Neural cell (in vitro differentiated cells): ENCODE data around the gene IPO13. TPM values are rescaled to one million over a fixed set of nuclear protein-coding genes. Genes with fewer than 3 reads are reported as not detected.

Experiments used
- H2AFZ ChIP-seq: fragments of 200-600, 300-800 bp; sonication (generic), shearing (Covaris generic); 2 replicates; pipeline ENCODE4 v1.6.0; 2014; ENCODE audit warnings: low read depth, mild to moderate bottlenecking, antibody characterized with exemption, low read length, moderate library complexity
- H3F3A ChIP-seq: fragments of 200-600 bp; shearing (Covaris generic); 2 replicates; pipeline ENCODE4 v1.6.1; 2016; ENCODE audit warnings: mild to moderate bottlenecking, moderate library complexity, mixed read lengths, antibody characterized with exemption, low read length; ENCODE audit not compliant: insufficient read depth, poor library complexity, severe bottlenecking
- H3K27ac ChIP-seq: fragments of 200-600, 300-800 bp; sonication (generic), shearing (Covaris generic); 2 replicates; pipeline ENCODE4 v1.5.1; 2014; ENCODE audit warnings: mild to moderate bottlenecking, low read length, moderate library complexity
- H3K27me3 ChIP-seq: fragments of 300-800, 200-600 bp; sonication (generic), shearing (Covaris generic); 2 replicates; pipeline ENCODE4 v1.6.0; 2014; ENCODE audit warnings: mild to moderate bottlenecking, low read depth, low read length, moderate library complexity; ENCODE audit not compliant: insufficient read depth
- H3K36me3 ChIP-seq: fragments of 300-800, 200-600 bp; sonication (generic), shearing (Covaris generic); 2 replicates; pipeline ENCODE4 v1.5.1; 2014; ENCODE audit warnings: mild to moderate bottlenecking, antibody characterized with exemption, low read length, moderate library complexity; ENCODE audit not compliant: insufficient read depth
- H3K4me2 ChIP-seq: fragments of 300-800, 200-600 bp; sonication (generic), shearing (Covaris generic); 2 replicates; pipeline ENCODE4 v1.6.0; 2014; ENCODE audit warnings: mild to moderate bottlenecking, low read length
- H3K4me3 ChIP-seq: fragments of 300-800, 200-600 bp; sonication (generic), shearing (Covaris generic); 2 replicates; pipeline ENCODE4 v1.5.1; 2014; ENCODE audit warnings: mild to moderate bottlenecking, low read length, moderate library complexity
- H3K79me2 ChIP-seq: fragments of 200-600 bp; shearing (Covaris generic); replicated peaks from 2 replicates; pipeline ENCODE4 v1.6.0; 2014; ENCODE audit warnings: mild to moderate bottlenecking, low read length, moderate library complexity; ENCODE audit not compliant: insufficient read depth
- H3K9ac ChIP-seq: fragments of 300-800, 200-600 bp; sonication (generic), shearing (Covaris generic); 2 replicates; pipeline ENCODE4 v1.6.1; 2016; ENCODE audit warnings: mild to moderate bottlenecking, low read length, mixed read lengths
- H3K9me2 ChIP-seq: fragments of 200-600 bp; shearing (Covaris generic); 2 replicates; pipeline ENCODE4 v1.6.1; 2016; ENCODE audit warnings: mild to moderate bottlenecking, low read length, mixed read lengths; ENCODE audit not compliant: insufficient read depth
- H3K9me3 ChIP-seq: fragments of 200-600, 300-800 bp; sonication (generic), shearing (Covaris generic); 2 replicates; pipeline ENCODE4 v1.6.1; 2016; ENCODE audit warnings: mild to moderate bottlenecking, mixed run types, low read length, moderate library complexity, mixed read lengths
- H4K20me1 ChIP-seq: fragments of 200-600 bp; shearing (Covaris generic); 2 replicates; pipeline ENCODE4 v1.6.1; 2016; ENCODE audit warnings: mild to moderate bottlenecking, mixed run types; ENCODE audit not compliant: insufficient read depth
- EP300 ChIP-seq: fragments of 450-650 bp; conservative IDR thresholded peaks from 2 replicates; pipeline ENCODE4 v1.6.1; 2014; ENCODE audit warnings: antibody characterized with exemption, mild to moderate bottlenecking, moderate library complexity; ENCODE audit not compliant: poor library complexity, severe bottlenecking
- EZH2 ChIP-seq: fragments of 200-600, 300-800 bp; shearing (Covaris generic), sonication (generic); IDR thresholded peaks from 2 replicates; pipeline ENCODE4 v1.6.1; 2014; ENCODE audit warnings: antibody characterized with exemption, low read length, borderline replicate concordance, mild to moderate bottlenecking; ENCODE audit not compliant: insufficient read depth, poor library complexity, severe bottlenecking
- MXI1 ChIP-seq: fragments of 450-650 bp; conservative IDR thresholded peaks from 2 replicates; pipeline ENCODE4 v1.6.1; 2014; ENCODE audit warnings: antibody characterized with exemption, mild to moderate bottlenecking; ENCODE audit not compliant: poor library complexity, severe bottlenecking
- POLR2AphosphoS5 ChIP-seq: IDR thresholded peaks from 2 replicates; pipeline ENCODE4 v1.6.1; 2012
- RAD21 ChIP-seq: fragments of 450-650 bp; conservative IDR thresholded peaks from 2 replicates; pipeline ENCODE4 v1.6.1; 2014; ENCODE audit warnings: antibody characterized with exemption, mild to moderate bottlenecking, moderate library complexity
- SMC3 ChIP-seq: fragments of 450-650 bp; conservative IDR thresholded peaks from 2 replicates; pipeline ENCODE4 v1.6.1; 2014; ENCODE audit warnings: antibody characterized with exemption, mild to moderate bottlenecking, moderate library complexity; ENCODE audit not compliant: poor library complexity
- TAF1 ChIP-seq: IDR thresholded peaks from 2 replicates; pipeline ENCODE4 v1.6.1; 2012; ENCODE audit warnings: low read depth
- polyA plus RNA-seq: library from polyadenylated mRNA; depleted of rRNA; stranded (reverse); fragments of >200 nt; gene quantifications from 2 replicates; pipeline ENCODE4 v1.2.3, GENCODE V29; 2014
- TF ChIP-seq, protein P1 (sequence below): IDR thresholded peaks from 2 replicates; pipeline ENCODE4 v1.6.1; 2012; ENCODE audit warnings: borderline replicate concordance
- TF ChIP-seq, protein P2 (sequence below): fragments of 450-650 bp; IDR thresholded peaks from 2 replicates; pipeline ENCODE4 v1.5.1; 2014; ENCODE audit warnings: antibody characterized with exemption, mild to moderate bottlenecking, moderate library complexity; ENCODE audit not compliant: poor library complexity, severe bottlenecking

IPO13 gene
- polyA plus RNA-seq, 1 donor from 2014 or later, result 29.8 TPM

- Histone ChIP-seq H2AFZ (no peak overlapping the region), H3K79me2 (no peaks in the 10 kb centered on the region), H3F3A (no peaks in the 10 kb centered on the region), H3K27me3 (no peaks in the 10 kb centered on the region), H3K36me3 (peaks cover 12% of the 10 kb centered on the region), H3K4me3 (no peak overlapping the region), H3K9me3 (no peaks in the 10 kb centered on the region), H3K4me2 (no peak overlapping the region), H3K9ac (no peak overlapping the region), H3K27ac (no peak overlapping the region), H3K9me2 (no peaks in the 10 kb centered on the region), H4K20me1 (no peaks in the 10 kb centered on the region)
- TF ChIP-seq RAD21 (no peak), EP300 (no peak), SMC3 (no peak), MXI1 (no peak), TAF1 (no peak), POLR2AphosphoS5 (no peak), EZH2 (no peak)
- TF ChIP-seq, protein P1, sequence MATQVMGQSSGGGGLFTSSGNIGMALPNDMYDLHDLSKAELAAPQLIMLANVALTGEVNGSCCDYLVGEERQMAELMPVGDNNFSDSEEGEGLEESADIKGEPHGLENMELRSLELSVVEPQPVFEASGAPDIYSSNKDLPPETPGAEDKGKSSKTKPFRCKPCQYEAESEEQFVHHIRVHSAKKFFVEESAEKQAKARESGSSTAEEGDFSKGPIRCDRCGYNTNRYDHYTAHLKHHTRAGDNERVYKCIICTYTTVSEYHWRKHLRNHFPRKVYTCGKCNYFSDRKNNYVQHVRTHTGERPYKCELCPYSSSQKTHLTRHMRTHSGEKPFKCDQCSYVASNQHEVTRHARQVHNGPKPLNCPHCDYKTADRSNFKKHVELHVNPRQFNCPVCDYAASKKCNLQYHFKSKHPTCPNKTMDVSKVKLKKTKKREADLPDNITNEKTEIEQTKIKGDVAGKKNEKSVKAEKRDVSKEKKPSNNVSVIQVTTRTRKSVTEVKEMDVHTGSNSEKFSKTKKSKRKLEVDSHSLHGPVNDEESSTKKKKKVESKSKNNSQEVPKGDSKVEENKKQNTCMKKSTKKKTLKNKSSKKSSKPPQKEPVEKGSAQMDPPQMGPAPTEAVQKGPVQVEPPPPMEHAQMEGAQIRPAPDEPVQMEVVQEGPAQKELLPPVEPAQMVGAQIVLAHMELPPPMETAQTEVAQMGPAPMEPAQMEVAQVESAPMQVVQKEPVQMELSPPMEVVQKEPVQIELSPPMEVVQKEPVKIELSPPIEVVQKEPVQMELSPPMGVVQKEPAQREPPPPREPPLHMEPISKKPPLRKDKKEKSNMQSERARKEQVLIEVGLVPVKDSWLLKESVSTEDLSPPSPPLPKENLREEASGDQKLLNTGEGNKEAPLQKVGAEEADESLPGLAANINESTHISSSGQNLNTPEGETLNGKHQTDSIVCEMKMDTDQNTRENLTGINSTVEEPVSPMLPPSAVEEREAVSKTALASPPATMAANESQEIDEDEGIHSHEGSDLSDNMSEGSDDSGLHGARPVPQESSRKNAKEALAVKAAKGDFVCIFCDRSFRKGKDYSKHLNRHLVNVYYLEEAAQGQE, result no peak
- TF ChIP-seq, protein P2, sequence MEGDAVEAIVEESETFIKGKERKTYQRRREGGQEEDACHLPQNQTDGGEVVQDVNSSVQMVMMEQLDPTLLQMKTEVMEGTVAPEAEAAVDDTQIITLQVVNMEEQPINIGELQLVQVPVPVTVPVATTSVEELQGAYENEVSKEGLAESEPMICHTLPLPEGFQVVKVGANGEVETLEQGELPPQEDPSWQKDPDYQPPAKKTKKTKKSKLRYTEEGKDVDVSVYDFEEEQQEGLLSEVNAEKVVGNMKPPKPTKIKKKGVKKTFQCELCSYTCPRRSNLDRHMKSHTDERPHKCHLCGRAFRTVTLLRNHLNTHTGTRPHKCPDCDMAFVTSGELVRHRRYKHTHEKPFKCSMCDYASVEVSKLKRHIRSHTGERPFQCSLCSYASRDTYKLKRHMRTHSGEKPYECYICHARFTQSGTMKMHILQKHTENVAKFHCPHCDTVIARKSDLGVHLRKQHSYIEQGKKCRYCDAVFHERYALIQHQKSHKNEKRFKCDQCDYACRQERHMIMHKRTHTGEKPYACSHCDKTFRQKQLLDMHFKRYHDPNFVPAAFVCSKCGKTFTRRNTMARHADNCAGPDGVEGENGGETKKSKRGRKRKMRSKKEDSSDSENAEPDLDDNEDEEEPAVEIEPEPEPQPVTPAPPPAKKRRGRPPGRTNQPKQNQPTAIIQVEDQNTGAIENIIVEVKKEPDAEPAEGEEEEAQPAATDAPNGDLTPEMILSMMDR, result no peak
Observed at GRCh38 chr1:43968348-43968948, 21.7 kb downstream of the IPO13 start.

DNA sequence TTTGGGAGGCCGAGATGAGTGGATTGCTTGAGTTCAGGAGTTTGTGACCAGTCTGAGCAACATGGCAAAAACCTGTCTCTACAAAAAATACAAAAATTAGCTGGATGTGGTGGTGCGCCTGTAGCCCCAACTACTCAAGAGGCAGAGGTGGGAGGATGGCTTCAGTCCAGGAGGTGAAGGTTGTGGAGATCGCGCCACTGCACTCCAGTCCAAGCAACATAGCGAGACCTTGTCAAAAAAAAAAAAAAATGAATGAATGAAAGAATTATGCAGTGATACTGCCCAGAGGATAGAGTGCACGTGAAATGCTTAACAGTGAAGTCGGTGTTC, 22.6 kb downstream of the IPO13 start:
- H3K9ac ChIP-seq, result no peak overlapping the region
- H3K9me2 ChIP-seq, result no peaks in the 10 kb centered on the region
- TF ChIP-seq, protein P2, result no peak
- TF ChIP-seq MXI1 (no peak), SMC3 (no peak), EZH2 (no peak), TAF1 (no peak)
- TF ChIP-seq, protein P1, result no peak
- H3K4me3 ChIP-seq, result peak overlapping the region; percentile 85
- no peak overlapping the region for H2AFZ ChIP-seq
- no peaks in the 10 kb centered on the region for H3K79me2 ChIP-seq
- H4K20me1 ChIP-seq, result no peaks in the 10 kb centered on the region
- H3F3A ChIP-seq, result no peaks in the 10 kb centered on the region
- H3K27ac ChIP-seq, result no peak overlapping the region
- peaks cover 4% of the 10 kb centered on the region for H3K36me3 ChIP-seq
- H3K27me3 ChIP-seq, result no peaks in the 10 kb centered on the region
- peak overlapping the region; percentile 94 for H3K4me2 ChIP-seq
- H3K9me3 ChIP-seq, result no peaks in the 10 kb centered on the region
